Measurements from ENCODE around the gene FOXR1. TPM values are rescaled to one million over a fixed set of nuclear protein-coding genes. Genes with fewer than 3 reads are reported as not detected.
"Not testable (repeated sequence)": the region's sequence is repeated elsewhere in the genome, so short reads cannot be mapped to it uniquely, and the experiment has no call there.

FOXR1 gene
- total and polyA plus RNA-seq, 2 of the 8 experiments (the other 6 are each of a cell fraction or from before 2014, with no cell fraction given): not detected

DNA sequence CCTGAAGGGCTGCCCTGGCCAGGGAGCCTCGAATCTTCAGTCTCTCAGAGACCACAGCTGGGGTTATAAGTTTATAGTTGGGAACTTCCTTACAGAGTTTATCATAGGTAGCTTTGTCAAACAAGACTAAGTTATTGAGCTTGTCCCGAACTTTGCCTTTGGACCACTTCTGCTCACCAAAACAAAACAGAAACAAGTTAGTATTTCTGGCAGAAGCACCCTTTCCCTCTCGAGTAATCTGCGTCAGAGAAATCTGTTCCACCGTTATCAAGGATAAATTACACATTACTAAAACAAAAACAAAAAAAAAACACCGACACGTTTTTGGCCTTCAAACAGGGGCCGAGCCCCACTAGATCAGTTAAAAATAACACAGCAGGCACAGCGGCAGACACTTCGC lies 45.8 kb downstream of the FOXR1 start:
- not testable (repeated sequence) for H2BK15ac ChIP-seq (ENCODE audit: low read length); H2BK12ac ChIP-seq (ENCODE audit: low read depth, low read length); H2BK20ac ChIP-seq (ENCODE audit: low read length); H3K9me3 ChIP-seq (ENCODE audit: insufficient read depth in 2 of 2, low read depth in 1 of 2, low read length in 1 of 2); H3K23me2 ChIP-seq (ENCODE audit: low read depth, low read length); H2BK5ac ChIP-seq (ENCODE audit: low read depth, low read length); H4K20me1 ChIP-seq (replicated peaks in 1 of 2; ENCODE audit: control insufficient read depth in 1 of 2, insufficient read depth in 2 of 2, low read length in 2 of 2); H2BK120ac ChIP-seq (replicated peaks; ENCODE audit: low read depth, low read length); H3K4me1 ChIP-seq (replicated peaks in 1 of 4; ENCODE audit: control insufficient read depth in 3 of 4, insufficient read depth in 4 of 4, low read length in 3 of 4); H3K14ac ChIP-seq (ENCODE audit: insufficient read length); DNase-seq (ENCODE audit: low read depth in 1 of 2, low spot score in 2 of 2); H3K79me1 ChIP-seq (ENCODE audit: low read depth, low read length); H3K18ac ChIP-seq (ENCODE audit: extremely low read depth, low read length); H2AFZ ChIP-seq (ENCODE audit: low read length); H4K91ac ChIP-seq (replicated peaks; ENCODE audit: insufficient read length, low read length); FAIRE-seq; H3K23ac ChIP-seq (ENCODE audit: insufficient read length); H3K4ac ChIP-seq (replicated peaks; ENCODE audit: insufficient read length, low read depth, low read length); H3K56ac ChIP-seq (replicated peaks; ENCODE audit: insufficient read length, low read depth, low read length); H3K27me3 ChIP-seq (replicated peaks in 1 of 4; ENCODE audit: control insufficient read depth in 3 of 4, extremely low read depth in 1 of 4, insufficient read depth in 3 of 4, low read length in 3 of 4); H4K8ac ChIP-seq (ENCODE audit: extremely low read depth, insufficient read depth, low read length); H2AK5ac ChIP-seq (ENCODE audit: low read depth, low read length)
- Histone ChIP-seq H3K4me2 (ENCODE audit: insufficient read depth in 1 of 2, low read depth in 2 of 2, low read length in 2 of 2) (peak overlapping the region; percentile 68 to 75), H3K36me3 (ENCODE audit: control insufficient read depth in 2 of 4, insufficient read depth in 4 of 4, low read length in 3 of 4) (peaks cover 29 to 58% (median 40%) of the 10 kb centered on the region in 4 experiments), H4K5ac (ENCODE audit: insufficient read length, low read depth, low read length) (peak overlapping the region; percentile 7), H3K9ac (replicated peaks in 1 of 4; ENCODE audit: extremely low read depth in 1 of 4, low read depth in 3 of 4, low read length in 3 of 4) (peak overlapping the region; percentile 84 to 96 (median 94)), H3K27ac (ENCODE audit: low read depth, low read length) (peak overlapping the region; percentile 84; the same call in 1 of the 2 replicates), H3K79me2 (ENCODE audit: control insufficient read depth in 1 of 2, insufficient read depth in 2 of 2, low read length in 2 of 2) (peaks cover 15 to 52% of the 10 kb centered on the region in 2 experiments; a peak in 3 of 4 replicates), H3K4me3 (ENCODE audit: extremely low read depth in 1 of 4, insufficient read depth in 2 of 4, low read depth in 3 of 4, low read length in 4 of 4) (peak overlapping the region; percentile 93 to 99 (median 95))
- WGBS, 2 experiments (ENCODE audit: extremely low coverage in 1 of 2, insufficient coverage in 1 of 2, insufficient read length in 1 of 2, insufficient replicate concordance in 2 of 2, low coverage in 1 of 2, low lambda C conversion rate in 2 of 2, missing lambda C conversion rate in 1 of 2): 16% methylated on average over 10 of the region's 10 CpGs; no CpG with 5 or more reads in 1 of the 2 experiments
- CTCF ChIA-PET (ENCODE audit: partially characterized antibody): interaction anchor here (0.6 to 3.0 kb wide), 3 partner anchors 10 to 425 kb away, joined by 3 to 12 read pairs (median 5); partner anchors contain the start of gene SLC37A4
- POLR2A ChIA-PET (ENCODE audit: partially characterized antibody): interaction anchor here (0.7 to 18.5 kb wide), 7 partner anchors 10 to 104 kb away, joined by 3 to 264 read pairs (median 5); partner anchors contain the start of genes C2CD2L, CENATAC, DPAGT1 and SLC37A4

All from H1 (cell line).